HL-60 (cell line): ENCODE measurements around the gene GZMA.

Experiments used
- DNase-seq, 2 experiments: peaks; one replicate each; pipeline ENCODE4 v3.0.0-alpha.2; 2010 to 2020; ENCODE audit warnings: low read depth in 1 of 2, low spot score in 1 of 2
- H3K27ac ChIP-seq: fragments of 250-450 bp; sonication (Bioruptor Pico); replicated peaks from 2 replicates; pipeline ENCODE4 v1.5.1; 2020; ENCODE audit warnings: mild to moderate bottlenecking, moderate library complexity
- H3K27me3 ChIP-seq: fragments of 250-450 bp; sonication (Bioruptor Pico); 2 replicates; pipeline ENCODE4 v1.5.1; 2021; ENCODE audit warnings: mild to moderate bottlenecking, moderate library complexity; ENCODE audit not compliant: insufficient read depth, poor library complexity, severe bottlenecking
- H3K4me3 ChIP-seq: replicated peaks from 2 replicates; pipeline ENCODE4 v1.5.1; 2011; ENCODE audit warnings: mild to moderate bottlenecking, control low read depth, low read length; ENCODE audit not compliant: insufficient read depth
- GABPA ChIP-seq: IDR thresholded peaks from 2 replicates; pipeline ENCODE4 v1.6.1; 2012; ENCODE audit warnings: low read depth
- POLR2AphosphoS5 ChIP-seq: IDR thresholded peaks from 2 replicates; pipeline ENCODE4 v1.6.1; 2012; ENCODE audit warnings: low read depth
- SPI1 ChIP-seq: IDR thresholded peaks from 2 replicates; pipeline ENCODE4 v1.6.1; 2012; ENCODE audit warnings: low read depth, mild to moderate bottlenecking, borderline replicate concordance
- TF ChIP-seq, protein P1 (sequence below): IDR thresholded peaks from 2 replicates; pipeline ENCODE4 v1.6.1; 2012; ENCODE audit warnings: low read depth; ENCODE audit not compliant: insufficient replicate concordance
- TF ChIP-seq, protein P2 (sequence below): IDR thresholded peaks from one replicate; pipeline ENCODE4 v1.5.1; 2011; ENCODE audit warnings: low read length, control low read depth, inconsistent platforms; ENCODE audit not compliant: insufficient read depth

Gene GZMA

DNA sequence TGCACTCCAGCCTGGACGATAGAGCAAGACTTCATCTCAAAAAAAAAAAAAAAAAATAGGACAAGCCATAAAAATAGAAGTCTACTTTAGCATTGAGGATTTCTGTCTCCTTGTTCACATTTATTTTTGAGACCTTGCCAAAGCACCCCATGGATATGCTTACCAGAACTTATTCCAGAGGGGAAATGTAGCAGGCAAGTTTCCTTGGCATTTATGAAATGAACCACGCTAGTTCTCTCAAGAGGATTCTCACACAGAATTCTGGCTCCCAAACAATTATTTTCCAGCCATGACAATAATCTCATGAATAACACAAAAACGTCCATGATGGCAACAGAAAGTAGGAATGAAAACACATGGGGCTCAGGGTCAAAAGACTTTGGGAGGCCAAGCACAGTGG, 34.1 kb downstream of the GZMA start:
- H3K27me3 ChIP-seq = no peaks in the 10 kb centered on the region
- H3K27ac ChIP-seq = no peak overlapping the region
- no peak for TF ChIP-seq SPI1
- TF ChIP-seq POLR2AphosphoS5 = no peak
- TF ChIP-seq, protein P1, sequence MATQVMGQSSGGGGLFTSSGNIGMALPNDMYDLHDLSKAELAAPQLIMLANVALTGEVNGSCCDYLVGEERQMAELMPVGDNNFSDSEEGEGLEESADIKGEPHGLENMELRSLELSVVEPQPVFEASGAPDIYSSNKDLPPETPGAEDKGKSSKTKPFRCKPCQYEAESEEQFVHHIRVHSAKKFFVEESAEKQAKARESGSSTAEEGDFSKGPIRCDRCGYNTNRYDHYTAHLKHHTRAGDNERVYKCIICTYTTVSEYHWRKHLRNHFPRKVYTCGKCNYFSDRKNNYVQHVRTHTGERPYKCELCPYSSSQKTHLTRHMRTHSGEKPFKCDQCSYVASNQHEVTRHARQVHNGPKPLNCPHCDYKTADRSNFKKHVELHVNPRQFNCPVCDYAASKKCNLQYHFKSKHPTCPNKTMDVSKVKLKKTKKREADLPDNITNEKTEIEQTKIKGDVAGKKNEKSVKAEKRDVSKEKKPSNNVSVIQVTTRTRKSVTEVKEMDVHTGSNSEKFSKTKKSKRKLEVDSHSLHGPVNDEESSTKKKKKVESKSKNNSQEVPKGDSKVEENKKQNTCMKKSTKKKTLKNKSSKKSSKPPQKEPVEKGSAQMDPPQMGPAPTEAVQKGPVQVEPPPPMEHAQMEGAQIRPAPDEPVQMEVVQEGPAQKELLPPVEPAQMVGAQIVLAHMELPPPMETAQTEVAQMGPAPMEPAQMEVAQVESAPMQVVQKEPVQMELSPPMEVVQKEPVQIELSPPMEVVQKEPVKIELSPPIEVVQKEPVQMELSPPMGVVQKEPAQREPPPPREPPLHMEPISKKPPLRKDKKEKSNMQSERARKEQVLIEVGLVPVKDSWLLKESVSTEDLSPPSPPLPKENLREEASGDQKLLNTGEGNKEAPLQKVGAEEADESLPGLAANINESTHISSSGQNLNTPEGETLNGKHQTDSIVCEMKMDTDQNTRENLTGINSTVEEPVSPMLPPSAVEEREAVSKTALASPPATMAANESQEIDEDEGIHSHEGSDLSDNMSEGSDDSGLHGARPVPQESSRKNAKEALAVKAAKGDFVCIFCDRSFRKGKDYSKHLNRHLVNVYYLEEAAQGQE = no peak
- no peak for DNase-seq
- no peak overlapping the region for H3K4me3 ChIP-seq

DNA sequence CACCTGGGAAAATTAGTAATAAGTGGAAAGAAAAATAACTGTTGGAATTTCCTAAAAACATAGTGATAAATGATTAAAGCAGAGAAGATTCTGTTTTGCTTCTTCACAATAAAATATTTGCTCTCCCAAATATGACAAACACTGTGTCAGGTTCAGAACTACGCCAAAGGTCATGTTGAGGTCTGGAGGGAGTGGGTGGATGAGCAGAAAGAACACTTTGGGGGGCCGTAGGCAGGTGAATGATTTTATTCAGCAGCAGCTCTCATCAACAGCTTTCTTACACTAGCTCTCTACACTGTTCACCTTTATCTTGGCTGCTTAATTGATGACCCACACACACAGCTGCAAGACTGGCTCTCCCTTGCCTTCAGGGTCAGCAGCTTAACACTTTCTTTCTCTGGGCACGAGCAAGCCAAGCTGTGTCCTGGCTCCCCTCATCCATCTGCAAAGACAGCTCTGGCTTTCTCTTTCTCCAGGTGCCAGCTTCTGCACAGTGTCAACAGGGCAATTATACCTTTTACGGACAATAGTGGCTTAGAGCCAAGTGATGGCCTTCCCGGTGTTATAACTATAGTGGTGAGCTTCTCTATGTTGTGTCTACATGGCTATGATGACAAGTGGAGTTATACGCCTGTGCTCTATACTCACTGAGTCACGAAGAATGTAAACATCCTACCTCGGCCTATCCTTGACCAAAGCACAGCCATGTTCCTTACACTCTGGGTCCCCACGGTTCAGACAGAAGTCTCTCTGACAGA, 38.6 kb downstream of the GZMA start:
- Histone ChIP-seq H3K27me3 (no peaks in the 10 kb centered on the region), H3K27ac (no peak overlapping the region), H3K4me3 (no peak overlapping the region)
- DNase-seq = no peak
- TF ChIP-seq POLR2AphosphoS5 (no peak), SPI1 (no peak), GABPA (no peak)
- TF ChIP-seq, protein P2, sequence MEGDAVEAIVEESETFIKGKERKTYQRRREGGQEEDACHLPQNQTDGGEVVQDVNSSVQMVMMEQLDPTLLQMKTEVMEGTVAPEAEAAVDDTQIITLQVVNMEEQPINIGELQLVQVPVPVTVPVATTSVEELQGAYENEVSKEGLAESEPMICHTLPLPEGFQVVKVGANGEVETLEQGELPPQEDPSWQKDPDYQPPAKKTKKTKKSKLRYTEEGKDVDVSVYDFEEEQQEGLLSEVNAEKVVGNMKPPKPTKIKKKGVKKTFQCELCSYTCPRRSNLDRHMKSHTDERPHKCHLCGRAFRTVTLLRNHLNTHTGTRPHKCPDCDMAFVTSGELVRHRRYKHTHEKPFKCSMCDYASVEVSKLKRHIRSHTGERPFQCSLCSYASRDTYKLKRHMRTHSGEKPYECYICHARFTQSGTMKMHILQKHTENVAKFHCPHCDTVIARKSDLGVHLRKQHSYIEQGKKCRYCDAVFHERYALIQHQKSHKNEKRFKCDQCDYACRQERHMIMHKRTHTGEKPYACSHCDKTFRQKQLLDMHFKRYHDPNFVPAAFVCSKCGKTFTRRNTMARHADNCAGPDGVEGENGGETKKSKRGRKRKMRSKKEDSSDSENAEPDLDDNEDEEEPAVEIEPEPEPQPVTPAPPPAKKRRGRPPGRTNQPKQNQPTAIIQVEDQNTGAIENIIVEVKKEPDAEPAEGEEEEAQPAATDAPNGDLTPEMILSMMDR = no peak
- TF ChIP-seq, protein P1 = no peak

DNA sequence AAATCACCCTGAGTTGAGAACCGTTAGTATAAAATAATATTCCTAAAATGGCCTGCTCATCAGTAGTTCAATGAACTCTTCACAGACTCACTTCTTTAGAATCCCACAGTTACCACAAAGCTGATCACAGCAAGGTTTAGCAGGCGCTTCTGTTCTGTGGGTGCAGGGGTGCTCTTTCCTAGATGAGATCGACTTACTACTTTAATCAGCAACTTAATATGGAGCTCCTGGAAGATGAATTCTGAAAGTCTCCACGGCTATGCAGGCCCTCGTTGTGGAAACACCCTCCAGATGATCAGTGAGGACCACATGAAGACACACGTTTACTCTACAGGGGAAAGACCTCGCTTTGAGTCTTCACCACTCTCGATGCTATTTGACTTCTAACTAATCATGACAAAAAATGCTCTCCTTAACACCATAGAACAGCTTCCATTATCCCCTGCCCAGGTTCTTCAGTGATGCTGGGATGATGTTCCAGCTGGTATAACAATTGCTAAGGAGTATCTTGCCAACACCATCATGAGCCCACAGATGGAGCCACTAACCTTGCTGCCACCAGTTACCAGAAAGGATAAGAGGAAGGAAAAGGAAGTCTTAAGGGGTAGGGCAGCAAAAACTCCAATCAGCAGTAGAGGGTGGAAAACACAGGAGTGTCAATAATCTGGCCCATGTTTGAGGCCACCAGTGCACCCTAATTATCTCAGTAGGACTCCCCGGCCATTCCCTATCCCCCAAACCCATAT, 39.7 kb downstream of the GZMA start:
- Histone ChIP-seq H3K27ac (no peak overlapping the region), H3K27me3 (no peaks in the 10 kb centered on the region), H3K4me3 (no peak overlapping the region)
- no peak for DNase-seq
- TF ChIP-seq, protein P2 = no peak
- TF ChIP-seq SPI1 = no peak
- no peak for TF ChIP-seq GABPA
- TF ChIP-seq, protein P1 = no peak
- TF ChIP-seq POLR2AphosphoS5 = no peak
